CD4-positive, alpha-beta T cell treated with Interferon gamma for 1 hour (primary cell): Measurements from ENCODE around the gene ARPP21.

Experiments
- DNase-seq: peaks from one replicate; pipeline ENCODE4 v3.0.0-alpha.2; 2020

ARPP21 gene

DNA sequence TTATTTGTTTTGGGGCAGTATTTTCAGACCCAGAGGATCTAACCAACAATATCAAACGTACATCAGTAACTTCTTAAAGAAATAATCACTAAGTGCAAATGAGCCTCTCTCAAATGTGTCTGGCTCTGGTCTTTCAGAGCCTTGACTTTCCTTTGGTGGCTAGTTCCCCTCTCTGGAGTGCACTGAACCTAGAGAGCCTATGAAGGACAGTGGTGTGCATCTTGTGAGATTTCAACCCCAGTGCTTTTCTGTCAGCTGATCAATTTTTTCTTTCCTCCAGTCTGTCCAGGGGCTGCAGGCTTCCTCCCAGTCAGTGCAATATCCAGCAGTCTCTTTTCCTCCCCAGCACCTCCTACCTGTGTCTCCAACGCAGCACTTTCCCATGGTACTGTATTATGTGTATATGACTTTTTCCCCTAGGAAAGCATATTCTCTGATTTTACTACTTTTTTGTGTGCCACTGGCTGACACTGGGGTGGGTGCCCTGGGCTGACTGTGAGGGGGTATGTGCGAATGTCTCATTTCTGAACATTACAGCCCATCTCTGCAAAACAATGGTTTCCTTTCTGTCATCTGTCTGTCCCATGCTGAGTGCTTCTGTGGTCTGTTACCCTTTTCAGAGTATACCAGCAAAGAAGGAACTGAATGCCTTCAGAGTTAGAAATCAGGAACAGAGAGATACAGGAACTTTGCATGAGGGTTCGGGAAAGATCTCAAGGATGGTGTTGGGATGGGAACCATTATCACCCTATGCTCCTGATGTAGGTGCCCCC, 98.8 kb downstream of the ARPP21 start:
- no peak for DNase-seq

DNA sequence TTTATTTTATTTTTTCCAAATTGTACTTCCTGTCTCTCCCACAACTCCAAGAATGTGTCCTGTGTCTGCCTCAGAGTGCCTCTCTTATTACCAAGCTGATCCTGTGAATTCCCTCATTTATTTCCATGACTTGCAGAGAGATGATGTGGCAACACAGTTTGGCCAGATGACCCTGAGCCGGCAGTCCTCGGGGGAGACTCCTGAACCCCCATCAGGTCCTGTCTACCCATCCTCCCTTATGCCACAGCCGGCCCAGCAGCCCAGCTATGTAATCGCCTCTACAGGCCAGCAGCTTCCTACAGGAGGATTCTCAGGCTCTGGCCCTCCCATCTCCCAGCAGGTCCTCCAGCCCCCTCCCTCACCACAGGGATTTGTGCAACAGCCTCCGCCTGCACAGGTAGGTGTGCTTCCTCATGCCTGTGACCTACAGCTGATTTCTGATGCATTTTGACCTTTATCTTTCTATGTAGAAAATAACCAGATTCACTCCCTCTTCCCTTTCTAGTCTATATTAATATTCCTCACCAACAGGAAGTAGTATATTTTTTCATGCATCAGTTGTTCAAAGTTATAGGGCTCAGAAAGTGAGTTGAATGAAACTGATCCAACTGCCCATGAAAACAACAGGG, 100.0 kb downstream of the ARPP21 start:
- DNase-seq = no peak

DNA sequence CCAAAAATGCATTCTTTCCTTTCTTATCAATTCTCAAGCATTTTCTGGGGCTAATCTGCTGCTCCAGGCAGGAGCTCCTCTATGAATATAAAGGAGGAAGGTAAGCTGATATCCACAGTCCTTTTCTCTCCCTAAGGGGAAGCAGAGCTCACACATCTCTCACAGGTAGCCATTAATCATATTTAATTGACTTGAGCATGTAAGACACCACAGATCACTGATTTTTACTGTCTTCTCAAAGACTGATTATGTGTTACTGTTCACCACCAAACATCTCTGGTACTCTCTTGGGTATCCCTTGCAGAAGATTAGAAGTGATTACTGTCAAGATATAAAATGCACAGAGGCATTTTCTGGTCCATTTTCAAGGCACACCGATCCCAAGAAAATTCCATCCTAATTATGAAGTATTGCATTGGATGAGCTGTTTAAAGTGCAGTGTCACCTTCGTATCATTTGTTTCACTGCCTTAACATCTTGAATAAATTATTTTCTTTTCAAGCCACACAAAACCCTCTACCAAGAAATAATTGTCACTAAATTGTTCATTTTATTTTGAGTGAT, 100.7 kb downstream of the ARPP21 start:
- no peak for DNase-seq

DNA sequence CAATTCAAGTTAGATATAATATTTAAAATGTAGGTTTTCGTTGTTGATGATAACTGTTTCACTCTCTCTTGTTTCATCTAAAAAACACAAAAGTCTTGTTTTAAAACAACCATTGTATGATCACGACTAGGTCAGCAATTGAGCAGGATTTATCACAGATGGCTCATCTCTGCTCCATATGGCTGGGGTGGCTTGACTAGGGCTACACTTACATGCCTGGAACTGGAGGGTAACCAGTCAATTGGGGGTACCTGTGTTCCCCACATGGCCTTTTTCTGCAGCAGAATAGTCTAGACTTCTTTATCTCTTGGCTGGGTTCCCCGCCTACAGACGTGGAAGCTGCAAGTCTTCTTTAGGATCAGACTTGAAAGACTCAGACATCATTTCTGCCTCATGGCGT, 103.9 kb downstream of the ARPP21 start:
- DNase-seq = no peak

DNA sequence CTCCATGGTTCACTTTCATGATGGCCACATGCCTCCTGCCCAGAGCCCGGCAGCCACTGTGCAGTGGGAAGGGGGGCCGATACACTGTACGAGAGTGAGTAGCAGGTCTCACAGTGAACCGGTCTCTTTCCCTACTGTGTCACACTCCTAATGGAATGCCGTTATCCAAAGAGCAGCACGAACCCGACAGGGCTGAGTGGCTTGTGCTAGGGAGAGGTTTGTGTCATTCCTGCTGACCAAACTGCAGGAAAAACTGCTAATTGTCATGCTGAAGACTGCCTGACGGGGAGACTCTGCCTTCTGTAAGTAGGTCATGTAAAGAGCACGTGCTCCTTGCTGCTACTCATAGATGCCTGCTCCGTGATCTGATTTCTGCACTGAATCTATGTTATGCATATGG, 105.1 kb downstream of the ARPP21 start:
- DNase-seq = no peak

DNA sequence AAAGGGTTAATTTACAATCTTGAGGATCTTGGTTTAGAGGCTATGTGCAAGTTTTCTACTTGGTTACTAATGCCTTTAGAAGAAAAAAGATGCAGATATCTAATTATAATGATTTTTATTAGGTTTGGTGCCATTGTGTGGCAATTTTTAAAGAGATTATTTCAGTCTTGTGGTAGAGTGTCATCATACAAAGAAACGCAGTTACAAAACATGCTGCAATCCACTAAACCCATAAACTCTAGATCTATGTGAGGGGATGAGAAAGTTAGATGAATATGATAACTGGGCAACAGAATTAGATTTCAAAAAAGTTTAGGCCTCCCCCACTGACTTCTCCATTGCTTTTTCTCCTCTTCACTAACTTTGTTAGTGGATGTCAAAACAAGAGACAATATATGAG, 106.0 kb downstream of the ARPP21 start:
- DNase-seq = no peak

DNA sequence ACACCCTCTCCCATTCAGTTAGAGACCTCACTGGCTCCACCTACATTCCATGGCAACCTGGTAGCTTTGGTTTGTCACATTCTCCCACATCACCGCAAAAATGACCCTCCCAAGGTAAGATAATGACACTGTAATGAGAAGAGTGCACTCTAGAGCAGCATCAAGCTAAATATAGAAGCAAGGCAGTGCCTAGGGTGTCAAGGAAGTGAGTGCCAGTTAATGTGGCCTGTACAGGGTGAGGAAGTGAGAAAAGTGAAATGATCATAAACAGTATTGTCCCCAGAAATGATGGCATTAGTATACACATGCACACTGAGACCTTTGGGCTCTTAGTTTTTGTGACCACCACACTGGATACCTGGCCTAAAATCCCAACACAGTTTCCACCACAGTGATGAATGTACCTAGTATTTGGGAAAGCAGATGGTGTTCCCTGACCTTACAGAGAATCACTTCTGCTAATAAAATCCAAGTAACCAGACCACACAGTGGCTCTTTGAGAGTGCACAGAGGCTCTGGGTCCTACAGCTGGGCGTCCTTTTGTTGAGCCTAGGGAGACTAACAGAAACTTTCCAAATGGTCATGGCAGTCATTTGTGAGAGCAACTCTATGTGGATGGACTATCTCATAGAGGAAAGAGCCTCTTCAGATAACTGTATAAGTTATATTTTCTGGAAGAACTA, 106.6 kb downstream of the ARPP21 start:
- DNase-seq = no peak

DNA sequence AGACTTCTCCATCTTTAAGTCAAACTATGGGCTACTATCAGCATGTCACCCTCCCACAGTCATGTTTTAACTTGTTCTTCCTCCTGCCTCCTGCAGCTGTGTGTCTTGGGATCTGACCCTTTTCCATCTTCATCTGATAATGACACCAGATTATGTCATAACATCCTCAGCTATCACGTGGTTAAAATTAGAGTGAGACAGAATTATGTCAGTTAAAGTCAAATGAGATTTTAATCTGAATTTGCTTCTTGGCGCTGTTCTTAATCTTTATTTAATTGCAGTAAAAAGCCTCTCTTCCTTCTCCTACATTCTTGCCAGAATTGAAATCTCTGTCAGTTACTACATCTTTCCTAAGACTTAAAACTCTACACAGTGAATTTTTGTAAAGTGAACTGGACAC, 107.2 kb downstream of the ARPP21 start:
- DNase-seq = no peak

DNA sequence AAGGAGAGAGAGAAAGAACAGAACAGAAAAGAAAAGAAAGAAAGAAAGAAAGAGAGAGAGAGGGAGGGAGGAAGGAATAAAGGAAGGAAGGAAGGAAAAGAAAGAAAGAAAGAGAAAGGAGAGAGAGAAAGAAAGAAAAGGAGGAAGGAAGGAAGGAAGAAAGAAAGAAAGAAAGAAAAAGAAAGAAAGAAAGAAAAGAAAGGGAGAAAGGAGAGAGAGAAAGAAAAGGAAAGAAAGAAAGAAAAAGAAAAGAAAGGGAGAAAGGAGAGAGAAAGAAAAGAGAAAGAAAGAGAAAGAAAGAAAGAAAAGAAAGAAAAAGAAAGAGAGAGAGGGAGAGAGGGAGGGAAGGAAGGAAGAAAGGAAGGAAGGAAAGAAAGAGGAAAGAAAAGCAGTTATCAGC, 108.8 kb downstream of the ARPP21 start:
- DNase-seq = no peak

DNA sequence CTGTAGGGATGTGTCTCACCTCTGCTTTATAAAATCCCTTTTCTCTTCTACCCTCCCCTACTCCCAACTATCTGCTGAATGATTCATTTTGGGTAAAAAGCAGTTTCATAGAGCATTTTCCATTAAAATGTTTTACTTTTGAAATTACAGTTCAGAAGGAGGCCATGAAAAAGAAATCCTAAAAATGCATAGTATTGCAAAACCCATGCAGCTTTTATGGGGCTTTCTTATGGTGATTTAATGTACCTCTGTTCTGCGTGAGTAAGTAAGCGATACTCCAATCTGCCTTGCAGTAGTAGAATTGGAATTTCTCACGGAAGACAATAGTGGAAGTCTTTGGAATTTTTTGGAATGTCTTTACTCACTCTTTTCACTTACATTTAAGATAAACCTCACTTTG, 111.9 kb downstream of the ARPP21 start:
- DNase-seq = no peak

DNA sequence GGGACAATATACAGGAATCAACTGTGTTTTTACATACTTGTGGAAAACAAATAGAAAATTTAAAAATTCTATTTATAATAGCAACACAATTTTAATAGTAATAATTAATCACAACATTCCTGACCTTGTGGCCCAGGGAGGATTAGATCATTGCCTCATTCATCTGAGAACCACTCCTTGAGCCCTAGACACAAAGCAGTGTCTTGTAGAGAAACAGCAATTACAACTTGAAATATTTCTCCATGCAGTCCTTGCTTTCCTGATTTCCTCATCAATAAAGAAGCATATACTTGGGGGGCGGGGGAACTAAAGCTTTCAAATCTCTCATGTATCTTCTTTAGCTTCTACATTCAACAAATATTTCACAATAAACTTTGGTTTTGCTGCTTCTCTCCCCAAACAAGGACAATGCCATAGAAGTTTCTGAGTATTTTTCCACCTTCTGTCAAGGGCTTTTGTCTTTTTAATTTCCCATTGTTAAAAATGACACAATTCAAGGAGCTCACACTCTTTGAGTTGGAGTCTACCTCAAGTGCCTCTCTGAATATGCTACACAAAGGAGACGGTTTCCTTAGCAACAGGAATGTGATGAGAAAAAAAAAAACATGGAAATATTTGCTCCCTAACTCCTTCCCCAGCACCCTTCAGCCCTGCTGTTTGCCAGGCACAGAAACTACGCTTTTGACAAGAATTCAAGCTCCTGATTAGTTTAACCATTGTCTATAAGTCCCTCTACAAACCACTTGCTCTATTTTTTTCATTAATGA, 118.8 kb downstream of the ARPP21 start:
- no peak for DNase-seq

DNA sequence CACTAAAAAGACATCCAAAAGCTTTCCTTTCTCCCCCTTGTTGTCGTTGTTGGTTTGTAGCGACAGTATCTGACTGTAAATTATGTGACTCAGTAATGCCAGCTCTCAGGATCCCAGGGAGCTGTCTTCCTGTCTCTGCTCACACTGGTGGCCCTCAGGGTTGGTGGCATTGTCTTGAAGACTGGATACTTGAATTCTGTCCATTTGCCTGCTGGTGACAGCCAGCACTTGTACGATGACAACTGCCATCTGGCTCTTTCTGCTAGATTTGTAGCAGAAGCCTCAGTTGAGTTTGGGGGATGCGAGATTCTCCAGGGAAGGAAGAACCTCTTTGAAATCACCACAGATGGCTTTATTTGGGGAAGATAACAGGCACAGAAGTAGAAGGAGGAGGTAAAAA, 120.8 kb downstream of the ARPP21 start:
- no peak for DNase-seq

DNA sequence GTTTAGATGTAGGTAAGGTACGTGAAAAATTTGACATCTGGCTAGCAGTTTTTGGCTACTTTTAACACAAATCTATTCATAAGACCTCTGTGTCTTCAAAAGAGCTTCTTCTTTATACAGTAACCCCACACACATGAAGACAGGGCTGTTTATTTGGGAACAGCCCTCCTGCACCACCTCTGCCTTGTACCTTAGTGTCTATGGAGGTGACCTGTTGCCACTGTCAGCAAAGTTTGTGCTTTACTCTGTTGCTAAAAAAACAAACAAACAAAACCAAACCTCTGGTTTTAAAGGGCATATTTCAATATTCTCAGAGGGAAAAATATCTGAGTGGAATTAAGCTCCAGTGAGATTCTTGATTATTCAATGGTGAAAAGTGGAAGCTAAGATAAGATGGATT, 122.0 kb downstream of the ARPP21 start:
- no peak for DNase-seq

DNA sequence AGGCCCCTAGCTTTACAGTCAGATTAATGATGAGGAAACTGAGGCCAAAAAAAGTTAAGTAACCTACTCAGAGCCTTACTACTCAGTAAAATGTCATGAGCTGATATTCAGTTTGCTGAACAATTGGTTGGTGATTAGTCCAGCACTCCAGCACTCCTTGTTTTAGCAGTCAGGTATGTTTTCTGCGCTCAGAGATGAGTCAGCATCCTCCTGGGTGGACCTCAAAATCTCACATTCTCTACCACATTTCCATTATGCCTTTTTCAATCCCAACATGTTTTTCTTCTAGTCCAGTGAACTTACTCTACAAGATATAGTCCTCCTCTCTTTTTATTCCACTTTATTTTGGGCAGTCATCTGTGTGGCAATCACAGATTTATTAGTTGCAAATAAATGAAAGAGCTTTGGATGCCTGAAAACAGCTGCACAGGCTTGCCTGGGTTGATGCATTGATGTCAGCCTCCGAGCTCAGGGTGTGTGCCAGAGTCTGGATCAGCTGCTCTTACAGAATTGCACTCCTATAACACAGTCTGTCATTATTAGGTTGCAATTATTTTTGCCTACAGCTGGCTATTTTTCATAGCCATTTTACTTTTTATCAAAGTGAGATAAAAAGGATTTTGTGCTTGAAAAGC, 133.2 kb downstream of the ARPP21 start:
- no peak for DNase-seq

DNA sequence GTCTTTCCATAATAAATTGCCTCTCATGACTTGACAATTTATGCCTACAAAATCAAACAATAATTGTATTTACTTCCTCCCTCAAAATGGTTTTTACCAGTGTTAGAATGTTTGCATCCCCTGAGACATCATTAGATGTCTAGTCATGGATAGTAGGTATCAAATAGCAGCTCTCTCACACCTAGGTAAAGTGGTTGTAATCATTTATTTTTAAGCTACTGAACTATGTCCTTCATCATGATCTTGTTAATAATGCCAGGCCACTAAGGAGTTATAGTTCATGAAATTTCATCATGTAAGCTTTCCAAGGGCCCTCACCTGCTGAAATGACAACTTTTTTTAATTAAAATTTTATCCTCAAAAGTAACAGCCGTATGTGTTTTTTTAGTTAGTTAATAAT, 134.1 kb downstream of the ARPP21 start:
- no peak for DNase-seq

DNA sequence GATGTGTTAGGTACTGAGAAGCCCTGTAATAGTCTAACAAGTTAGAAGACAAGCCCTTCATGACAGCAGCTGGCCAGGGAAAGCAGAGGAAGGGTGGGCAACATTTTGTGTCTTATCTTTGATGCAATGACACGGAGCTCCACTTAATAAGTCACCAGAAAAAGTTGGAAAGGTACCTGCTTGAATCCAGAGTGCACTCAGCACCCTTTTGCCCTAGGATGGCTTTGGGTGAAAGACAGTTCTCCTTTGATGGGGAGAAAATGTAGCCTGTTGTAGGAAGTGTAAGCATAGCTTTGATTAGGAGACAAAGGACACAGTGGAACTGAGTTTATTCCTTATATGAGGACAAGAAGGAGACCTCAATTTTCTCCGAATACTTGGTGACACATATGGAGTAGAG, 137.0 kb downstream of the ARPP21 start:
- no peak for DNase-seq

DNA sequence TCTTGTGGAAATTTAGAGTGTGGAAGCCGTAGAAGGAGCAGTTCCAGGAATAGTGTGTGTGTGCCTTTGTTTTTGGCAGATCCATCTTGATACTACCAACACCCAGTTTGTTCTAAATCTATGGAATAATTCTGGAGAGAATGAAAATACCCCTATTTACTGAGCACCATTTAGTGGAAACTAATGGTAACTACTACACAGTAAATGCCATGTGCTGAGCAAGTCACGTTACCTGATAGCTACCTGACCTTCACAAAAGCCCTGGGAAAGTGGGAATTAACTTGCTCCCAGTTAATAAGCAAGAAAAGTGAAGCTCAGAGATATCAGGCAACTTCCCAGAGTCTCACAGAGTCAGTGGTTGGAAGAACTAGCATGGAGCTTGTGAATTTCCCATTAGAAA, 137.7 kb downstream of the ARPP21 start:
- DNase-seq = no peak

DNA sequence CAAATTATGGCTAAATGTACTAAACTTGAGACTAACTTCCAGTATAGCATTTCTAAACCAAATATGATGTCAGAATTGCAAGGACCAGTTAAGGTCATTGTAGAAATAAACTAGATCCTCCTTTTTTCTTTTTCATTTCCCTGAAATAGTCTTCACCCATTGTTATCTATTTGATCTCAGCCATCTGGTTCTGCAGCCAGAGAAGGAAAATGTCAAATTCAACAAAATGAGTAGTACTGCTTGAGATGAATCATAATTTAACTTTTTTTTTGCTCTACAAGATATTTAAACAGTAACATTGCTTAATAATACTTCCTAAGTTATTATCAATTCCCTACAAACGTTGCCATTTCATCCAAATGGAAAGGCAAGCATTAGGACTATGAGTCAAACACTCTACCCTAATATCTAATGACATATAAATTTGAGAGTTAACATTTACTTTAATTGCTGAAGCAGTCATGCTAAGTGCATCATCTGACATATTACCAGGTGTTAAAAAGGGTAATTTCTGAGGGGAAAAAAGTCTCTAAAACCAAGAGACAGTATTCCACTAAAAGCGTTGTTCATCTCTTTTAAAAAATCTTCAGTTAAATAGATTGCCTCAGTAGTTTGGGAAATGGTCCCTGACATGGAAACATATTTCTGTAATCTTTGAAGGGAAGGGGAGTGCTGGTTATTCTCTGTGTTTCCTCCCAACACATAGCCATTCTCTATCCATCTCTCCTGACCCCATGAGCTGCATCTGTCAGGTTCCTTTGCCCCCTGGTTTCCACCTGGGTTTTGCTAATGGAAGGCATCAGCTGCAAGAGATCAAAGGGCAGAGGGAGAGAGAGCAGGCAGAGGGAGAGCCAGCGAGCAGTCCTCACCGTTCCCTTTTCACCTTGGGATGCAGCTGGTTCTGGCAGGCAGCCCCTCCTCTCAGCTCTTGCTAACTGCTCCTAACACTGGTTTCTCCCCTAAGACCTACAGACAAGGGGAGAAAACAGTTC, 138.5 kb downstream of the ARPP21 start:
- no peak for DNase-seq

DNA sequence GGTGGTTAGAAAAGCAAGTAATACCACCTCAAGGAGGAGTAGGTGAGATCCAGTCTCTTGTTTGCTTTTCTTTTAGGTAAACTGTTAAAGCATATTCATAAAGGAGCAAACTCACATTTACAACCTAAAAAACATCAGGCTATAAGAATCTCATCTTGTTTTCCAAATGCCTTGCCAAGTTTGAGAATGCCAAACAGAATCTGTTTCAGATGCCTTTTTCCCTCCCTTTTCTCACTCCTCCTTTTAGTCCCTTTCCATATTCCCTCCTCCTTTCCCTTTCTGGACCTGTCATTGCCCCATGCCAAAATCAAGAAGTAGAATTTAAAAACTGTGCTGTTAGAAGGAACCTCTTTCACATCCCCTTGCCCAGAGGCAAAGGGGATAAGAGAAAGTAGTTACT, 140.3 kb downstream of the ARPP21 start:
- no peak for DNase-seq

DNA sequence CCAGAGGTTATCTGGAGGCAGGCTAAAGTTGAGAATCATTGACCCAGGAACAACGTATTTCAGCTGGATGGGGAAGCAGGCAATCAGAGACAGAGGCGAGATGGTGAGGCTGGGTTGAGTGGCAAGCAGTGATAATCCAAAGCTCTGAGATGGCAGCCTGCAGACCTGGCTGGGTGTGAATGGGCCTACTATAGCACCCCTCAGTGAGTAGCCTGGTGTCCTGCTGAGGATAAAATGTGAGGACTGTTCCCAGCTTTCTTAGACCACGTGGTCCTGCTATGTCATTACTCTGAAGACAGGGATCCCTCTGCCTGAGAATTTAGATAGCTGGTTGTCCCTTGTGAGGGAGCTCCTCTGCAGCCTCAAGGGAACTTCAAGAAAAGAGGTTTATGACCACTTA, 141.5 kb downstream of the ARPP21 start:
- DNase-seq = no peak

DNA sequence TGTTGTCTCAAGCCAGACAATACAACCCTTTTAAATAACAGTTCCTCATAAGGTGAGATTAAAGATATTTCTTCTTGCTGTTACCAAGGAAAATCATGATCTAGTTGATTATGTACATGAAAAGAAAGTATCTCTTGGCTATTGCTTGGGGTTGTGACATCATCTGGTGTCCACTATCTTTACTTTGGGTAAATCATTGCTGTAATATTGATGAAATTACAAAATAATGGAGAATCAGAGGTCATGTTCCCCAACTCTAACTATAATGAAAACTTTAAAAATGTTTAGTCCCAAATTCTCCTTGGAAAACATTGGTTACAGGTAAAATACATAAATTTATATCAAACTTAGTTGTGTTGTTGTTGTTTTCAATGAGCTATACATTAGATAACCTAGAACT, 142.2 kb downstream of the ARPP21 start:
- no peak for DNase-seq
